WTC11 (cell line): ENCODE data around the gene RGS9BP.

ENCODE experiments used
- ETV6 ChIP-seq: sonication (generic); formaldehyde crosslinking; IDR thresholded peaks from 2 replicates; pipeline ENCODE4 v1.8.1; 2022; ENCODE audit warnings: mild to moderate bottlenecking, missing genetic modification reagents
- FOXK1 ChIP-seq: sonication (generic); formaldehyde crosslinking; IDR thresholded peaks from 2 replicates; pipeline ENCODE4 v1.8.0; 2022; ENCODE audit warnings: mild to moderate bottlenecking, moderate library complexity, missing genetic modification reagents
- IRF1 ChIP-seq: sonication (generic); formaldehyde crosslinking; IDR thresholded peaks from 2 replicates; pipeline ENCODE4 v1.8.0; 2023; ENCODE audit warnings: missing genetic modification reagents
- SMAD3 ChIP-seq: sonication (generic); formaldehyde crosslinking; IDR thresholded peaks from 2 replicates; pipeline ENCODE4 v1.8.0; 2022; ENCODE audit warnings: missing genetic modification reagents, mild to moderate bottlenecking, borderline replicate concordance
- TP53 ChIP-seq: sonication (generic); formaldehyde crosslinking; IDR thresholded peaks from 2 replicates; pipeline ENCODE4 v1.8.1; 2023; ENCODE audit warnings: mild to moderate bottlenecking, missing genetic modification reagents
- ZNF219 ChIP-seq: sonication (generic); formaldehyde crosslinking; IDR thresholded peaks from 2 replicates; pipeline ENCODE4 v1.8.0; 2023; ENCODE audit warnings: missing genetic modification reagents, mild to moderate bottlenecking, borderline replicate concordance
- TF ChIP-seq, protein P1 (sequence below): fragments of 200-600 bp; IDR thresholded peaks from 2 replicates; pipeline ENCODE4 v1.8.0; 2022; ENCODE audit warnings: antibody characterized with exemption
- TF ChIP-seq, protein P2 (sequence below): sonication (generic); formaldehyde crosslinking; IDR thresholded peaks from 2 replicates; pipeline ENCODE4 v1.8.0; 2022; ENCODE audit warnings: mild to moderate bottlenecking, missing genetic modification reagents
- TF ChIP-seq, protein P3 (sequence below): sonication (generic); formaldehyde crosslinking; IDR thresholded peaks from 2 replicates; pipeline ENCODE4 v1.8.0; 2022; ENCODE audit warnings: mild to moderate bottlenecking, missing genetic modification reagents

DNA sequence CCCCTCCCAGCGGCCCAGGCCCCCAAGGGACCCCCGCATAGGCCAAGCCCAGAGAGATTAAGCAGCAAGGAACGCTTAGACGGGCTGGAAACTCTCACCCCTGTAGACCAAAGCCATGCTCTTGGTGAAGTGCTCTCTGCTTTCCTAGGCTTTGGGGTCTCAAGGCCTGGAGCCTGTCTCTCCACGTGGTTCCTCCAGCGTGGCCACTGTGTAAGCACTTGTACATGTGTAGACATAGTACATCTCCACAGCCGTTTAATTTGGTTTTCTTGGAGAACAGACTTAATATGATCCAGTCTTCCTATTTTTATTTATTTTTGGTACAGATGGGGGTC is 17.0 kb downstream of the RGS9BP start:
- TF ChIP-seq, protein P1, sequence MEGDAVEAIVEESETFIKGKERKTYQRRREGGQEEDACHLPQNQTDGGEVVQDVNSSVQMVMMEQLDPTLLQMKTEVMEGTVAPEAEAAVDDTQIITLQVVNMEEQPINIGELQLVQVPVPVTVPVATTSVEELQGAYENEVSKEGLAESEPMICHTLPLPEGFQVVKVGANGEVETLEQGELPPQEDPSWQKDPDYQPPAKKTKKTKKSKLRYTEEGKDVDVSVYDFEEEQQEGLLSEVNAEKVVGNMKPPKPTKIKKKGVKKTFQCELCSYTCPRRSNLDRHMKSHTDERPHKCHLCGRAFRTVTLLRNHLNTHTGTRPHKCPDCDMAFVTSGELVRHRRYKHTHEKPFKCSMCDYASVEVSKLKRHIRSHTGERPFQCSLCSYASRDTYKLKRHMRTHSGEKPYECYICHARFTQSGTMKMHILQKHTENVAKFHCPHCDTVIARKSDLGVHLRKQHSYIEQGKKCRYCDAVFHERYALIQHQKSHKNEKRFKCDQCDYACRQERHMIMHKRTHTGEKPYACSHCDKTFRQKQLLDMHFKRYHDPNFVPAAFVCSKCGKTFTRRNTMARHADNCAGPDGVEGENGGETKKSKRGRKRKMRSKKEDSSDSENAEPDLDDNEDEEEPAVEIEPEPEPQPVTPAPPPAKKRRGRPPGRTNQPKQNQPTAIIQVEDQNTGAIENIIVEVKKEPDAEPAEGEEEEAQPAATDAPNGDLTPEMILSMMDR: no peak
- TF ChIP-seq TP53: no peak
- TF ChIP-seq, protein P2, sequence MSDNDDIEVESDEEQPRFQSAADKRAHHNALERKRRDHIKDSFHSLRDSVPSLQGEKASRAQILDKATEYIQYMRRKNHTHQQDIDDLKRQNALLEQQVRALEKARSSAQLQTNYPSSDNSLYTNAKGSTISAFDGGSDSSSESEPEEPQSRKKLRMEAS: no peak
- TF ChIP-seq, protein P3, sequence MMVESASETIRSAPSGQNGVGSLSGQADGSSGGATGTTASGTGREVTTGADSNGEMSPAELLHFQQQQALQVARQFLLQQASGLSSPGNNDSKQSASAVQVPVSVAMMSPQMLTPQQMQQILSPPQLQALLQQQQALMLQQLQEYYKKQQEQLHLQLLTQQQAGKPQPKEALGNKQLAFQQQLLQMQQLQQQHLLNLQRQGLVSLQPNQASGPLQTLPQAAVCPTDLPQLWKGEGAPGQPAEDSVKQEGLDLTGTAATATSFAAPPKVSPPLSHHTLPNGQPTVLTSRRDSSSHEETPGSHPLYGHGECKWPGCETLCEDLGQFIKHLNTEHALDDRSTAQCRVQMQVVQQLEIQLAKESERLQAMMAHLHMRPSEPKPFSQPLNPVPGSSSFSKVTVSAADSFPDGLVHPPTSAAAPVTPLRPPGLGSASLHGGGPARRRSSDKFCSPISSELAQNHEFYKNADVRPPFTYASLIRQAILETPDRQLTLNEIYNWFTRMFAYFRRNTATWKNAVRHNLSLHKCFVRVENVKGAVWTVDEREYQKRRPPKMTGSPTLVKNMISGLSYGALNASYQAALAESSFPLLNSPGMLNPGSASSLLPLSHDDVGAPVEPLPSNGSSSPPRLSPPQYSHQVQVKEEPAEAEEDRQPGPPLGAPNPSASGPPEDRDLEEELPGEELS (CRISPR knock-in tag): no peak
- no peak for TF ChIP-seq ZNF219 (CRISPR knock-in tag)
- TF ChIP-seq SMAD3 (CRISPR knock-in tag): no peak
- no peak for TF ChIP-seq ETV6 (CRISPR knock-in tag)
- no peak for TF ChIP-seq IRF1
- TF ChIP-seq FOXK1 (CRISPR knock-in tag): no peak
